ENCODE data around the gene CHD9.
"Not testable (repeated sequence)": the region's sequence is repeated elsewhere in the genome, so short reads cannot be mapped to it uniquely, and the experiment has no call there.

The CHD9 gene

DNA sequence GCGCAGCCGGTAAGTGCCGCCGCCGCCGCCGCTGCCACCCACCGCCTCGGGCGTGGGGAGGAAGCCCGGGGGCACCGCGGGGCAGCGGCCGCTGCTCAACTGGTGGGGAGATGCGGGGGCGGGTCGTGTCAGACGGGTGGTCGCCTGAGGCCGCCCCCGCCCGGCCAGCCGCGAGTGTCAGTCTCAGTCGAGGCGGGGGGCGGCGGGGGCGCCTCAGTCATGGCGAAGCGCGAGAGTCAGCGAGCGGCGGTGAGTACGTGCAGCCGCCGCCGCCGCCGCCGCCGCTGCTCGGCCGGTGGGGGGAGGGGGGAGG, 76.2 kb downstream of the CHD9 start:
- DNase-seq (ENCODE audit: low spot score): no peak

DNA sequence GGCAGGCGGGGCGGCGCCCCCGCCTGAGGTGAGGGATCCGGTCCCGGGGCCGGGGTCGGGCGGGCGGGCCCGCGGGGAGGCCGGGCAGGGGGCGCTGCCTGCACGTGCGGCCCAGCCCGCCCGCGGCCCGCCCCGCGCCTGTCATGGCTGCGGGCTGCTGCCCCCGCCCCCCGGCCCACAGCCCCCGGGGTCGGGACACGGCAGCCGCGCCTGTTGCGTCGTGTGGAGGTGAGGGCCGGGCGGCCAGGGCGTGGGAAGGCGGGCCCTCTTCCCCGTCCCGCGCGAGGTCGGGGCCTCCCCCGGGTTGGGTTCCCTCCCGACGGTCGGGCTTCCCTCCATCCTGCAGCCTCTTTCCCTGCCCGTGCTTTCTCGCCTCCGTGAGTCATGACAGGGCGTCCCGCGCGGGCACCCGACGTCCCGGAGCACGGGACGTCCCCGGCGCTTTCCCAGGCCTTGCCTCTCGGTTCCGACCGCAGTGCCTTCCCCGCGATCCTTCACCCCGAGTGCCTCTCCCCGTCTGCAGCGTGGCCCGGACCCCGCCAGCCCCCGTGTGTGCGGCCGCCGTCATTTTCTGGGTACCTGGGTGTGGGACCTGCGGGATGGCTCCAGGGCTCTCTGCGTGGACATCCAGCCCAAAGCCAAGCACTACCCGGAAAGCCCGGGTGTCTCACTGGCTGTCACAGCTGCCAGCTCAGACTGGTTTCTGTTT, 76.7 kb downstream of the CHD9 start:
- DNase-seq (ENCODE audit: low spot score): peak; percentile 37

DNA sequence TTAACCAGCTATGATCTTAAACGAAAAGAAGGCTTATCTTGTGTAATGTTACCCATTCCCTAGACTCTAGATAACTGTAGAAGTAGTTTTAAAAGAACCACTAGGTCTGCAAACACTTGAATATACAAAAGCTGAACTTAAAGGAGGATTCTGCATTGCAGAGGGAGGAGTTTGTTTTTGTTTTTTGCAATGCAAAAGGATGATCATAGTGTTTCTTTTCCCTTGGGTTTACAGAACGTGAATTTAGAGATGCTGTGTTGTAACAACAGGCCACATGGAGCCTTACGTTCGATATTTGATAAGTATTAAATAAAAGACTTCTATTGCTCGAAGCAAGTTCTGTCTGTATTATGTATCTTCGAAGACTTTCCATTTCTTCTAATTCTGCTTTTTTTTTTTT, 77.6 kb downstream of the CHD9 start:
- no peak for DNase-seq (ENCODE audit: low spot score)

DNA sequence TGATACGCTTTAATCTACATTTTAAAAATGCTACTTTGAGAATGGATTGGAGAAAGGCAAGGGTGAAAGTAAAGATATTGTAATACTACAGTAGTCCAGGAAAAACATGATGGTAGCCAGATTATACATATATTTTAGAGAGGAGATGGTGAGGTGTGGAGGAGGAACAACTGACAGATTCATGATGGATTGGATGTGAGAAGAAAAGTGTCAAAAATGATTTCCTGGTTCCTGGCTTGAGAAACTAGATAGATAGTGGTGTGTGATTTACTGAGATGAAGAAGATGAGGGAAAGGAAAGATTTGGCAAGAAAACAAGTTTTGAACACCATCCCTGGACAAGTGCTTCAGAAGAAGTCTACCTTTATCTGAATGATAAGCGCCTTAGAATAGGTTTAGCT, 80.5 kb downstream of the CHD9 start:
- no peak for DNase-seq (ENCODE audit: low spot score)

DNA sequence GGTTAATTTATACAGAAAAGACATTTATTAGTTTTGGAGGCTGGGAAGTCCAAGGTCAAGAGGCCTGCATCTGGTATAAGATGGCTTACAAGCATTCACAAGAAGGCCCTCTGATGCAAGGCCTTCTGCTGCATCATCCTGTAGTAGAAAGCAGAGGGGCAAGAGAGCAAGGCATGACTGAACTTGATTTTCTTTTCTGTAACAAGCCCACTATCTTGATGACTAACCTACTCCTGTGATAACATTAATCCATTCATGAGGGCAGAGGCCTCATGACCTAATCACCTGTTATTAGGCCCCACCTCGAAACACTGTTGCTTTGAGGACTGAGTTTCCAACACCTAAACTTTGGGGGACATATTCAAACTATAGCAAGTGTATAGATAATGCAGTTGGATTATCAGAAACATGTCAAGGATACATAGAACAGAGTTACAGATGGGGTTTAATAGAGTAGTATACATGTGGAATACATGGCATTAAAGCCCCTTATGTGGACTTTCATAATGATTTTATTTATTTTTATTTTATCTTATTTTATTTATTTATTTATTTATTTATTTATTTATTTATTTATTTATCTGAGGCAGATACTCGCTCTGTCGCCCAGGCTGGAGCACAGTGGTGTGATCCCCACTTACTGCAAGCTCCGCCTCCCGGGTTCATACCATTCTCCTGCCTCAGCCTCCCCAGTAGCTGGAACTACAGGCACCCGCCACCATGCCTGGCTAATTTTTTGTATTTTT, 88.2 kb downstream of the CHD9 start:
- no peak for DNase-seq (ENCODE audit: low spot score)

DNA sequence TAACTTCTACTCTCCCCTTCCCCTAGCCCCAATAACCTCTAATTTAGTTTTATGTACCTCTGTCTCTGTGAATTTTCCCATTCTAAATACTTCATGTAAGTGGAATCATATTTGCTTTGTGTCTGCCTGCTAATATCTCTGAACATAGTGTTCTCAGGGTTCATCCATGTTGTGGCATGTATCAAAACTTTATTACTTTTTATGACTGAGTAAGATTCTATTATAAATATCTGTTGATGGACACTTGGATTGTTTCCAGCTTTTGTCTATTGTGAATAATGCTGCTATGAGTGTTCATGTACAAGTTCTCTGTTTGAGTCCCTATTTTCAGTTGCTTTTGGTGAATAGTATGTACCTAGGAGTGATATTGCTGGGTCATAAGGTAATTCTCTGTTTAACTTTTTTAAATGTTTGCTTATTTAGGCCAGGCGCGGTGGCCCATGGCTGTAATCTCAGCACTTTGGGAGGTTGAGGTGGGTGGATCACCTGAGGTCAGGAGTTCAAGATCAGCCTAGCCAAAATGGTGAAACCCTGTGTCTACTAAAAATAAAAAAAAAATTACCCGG, 92.8 kb downstream of the CHD9 start:
- no peak for DNase-seq (ENCODE audit: low spot score)

DNA sequence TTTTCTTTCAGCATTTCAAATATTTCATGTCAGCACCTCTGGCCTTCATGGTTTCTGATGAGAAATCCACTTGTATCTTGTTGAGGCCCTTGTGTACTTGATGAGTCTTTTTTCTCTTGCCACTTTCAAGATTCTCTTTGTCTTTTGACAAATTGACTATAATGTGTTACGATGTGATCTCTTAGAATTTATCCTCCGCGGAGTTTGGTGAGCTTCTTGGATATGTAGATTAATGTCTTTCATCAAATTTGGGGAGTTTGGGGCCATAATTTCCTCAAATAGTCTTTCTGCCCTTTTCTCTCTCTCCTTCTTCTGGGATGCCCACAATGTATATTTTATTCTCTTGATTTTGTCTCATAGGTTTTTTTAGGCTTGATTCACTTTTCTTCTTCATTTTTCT, 96.0 kb downstream of the CHD9 start:
- no peak for DNase-seq (ENCODE audit: low spot score)

DNA sequence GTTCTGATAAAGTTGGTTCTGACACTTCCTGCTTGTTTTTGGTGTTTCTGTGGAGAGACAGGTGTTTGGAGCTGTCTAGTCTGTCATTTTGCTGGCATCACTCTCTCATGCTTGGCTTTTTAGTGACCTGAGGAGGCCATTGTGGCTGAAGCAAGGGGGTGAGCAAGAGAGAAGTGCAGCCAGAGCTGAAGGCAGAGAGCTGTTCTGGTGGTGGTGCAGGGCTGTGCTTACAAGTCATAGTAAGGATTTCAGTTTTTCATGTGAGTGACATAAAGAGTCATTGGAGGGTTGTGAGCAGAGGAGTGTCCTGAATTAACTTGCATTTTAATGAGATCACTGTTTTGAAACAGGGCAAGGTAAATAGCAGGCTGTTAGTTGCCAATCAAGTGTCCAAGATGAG, 97.5 kb downstream of the CHD9 start:
- no peak for DNase-seq (ENCODE audit: low spot score)

DNA sequence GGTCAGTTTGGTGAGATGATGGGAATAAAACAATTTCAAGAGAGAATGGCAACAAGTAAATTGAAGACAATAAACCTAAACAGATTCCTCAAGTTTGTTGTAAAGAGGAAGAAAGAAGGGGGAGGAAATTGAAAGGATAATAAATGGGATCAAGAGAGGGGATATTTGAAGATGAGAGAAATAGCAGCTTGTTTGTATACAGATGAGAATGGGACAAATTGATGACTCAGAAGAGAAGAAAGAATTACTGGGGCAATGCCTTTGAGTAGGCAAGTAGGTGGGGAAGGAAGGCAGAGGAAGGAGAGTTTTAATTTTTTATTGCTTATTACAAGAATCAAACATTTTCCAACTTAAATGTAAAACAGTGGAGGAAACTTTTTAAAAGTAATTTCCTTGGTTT, 98.3 kb downstream of the CHD9 start:
- DNase-seq (ENCODE audit: low spot score): no peak

DNA sequence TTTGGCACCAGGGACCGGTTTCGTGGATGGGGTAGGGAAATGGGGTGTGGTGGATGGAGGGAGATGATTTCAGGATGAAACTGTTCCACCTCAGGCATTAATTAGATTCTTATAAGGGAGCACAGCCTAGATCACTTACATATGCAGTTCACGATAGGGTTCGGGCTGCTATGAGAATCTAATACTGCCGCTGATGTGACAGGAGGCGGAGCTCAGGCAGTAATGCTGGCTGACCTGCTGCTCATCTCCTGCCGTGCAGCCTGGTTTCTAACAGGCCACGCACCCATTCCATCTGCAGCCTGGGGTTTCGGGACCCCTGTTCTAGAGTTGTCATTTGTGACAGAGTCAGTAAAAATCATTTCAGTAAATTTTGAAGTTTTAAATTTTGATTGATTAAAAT, 99.7 kb downstream of the CHD9 start:
- DNase-seq (ENCODE audit: low spot score): peak; percentile 40

DNA sequence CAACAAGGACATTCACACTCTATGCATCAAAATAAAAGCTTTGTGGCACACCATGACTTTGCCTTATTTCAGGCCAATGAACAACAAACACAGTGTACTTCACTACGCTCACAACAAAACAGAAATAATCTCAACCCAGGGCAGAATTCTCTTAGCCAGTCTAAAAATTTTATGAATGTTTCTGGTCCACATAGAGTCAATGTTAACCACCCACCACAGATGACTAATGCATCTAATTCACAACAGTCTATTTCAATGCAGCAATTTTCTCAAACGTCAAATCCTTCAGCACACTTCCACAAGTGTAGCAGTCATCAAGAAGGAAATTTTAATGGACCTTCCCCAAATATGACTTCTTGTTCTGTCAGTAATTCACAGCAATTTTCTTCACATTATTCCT, 101.7 kb downstream of the CHD9 start:
- no peak for DNase-seq (ENCODE audit: low spot score)

DNA sequence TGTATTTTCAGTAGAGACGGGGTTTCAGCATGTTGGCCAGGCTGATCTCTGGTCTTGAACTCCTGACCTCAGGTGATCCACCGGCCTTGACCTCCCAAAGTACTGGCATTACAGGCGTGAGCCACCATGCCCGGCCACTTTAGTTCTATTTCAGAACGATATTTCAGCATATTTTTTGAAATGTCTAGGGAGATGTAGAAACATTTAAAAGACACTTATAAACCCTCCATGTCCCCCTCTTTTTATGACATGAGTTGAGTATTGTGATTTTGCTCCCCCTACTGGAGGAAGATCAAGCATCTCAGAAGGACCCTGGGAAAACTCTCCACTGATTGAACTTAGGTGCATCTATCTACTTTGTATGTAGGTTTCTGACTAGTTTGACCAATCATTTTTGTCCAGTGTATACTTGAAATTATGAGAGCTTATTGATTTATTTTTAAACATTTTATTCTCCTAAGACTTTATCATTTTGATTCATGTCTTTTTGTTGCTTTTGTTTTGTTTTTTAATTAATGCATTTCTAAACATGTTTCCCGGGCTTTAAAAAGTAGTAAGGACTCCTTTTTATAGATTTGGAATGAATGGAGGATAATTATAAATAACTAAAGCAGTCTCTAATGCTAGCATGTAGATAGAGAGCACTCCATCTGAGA, 105.1 kb downstream of the CHD9 start:
- peak; percentile 71 for DNase-seq (ENCODE audit: low spot score)

DNA sequence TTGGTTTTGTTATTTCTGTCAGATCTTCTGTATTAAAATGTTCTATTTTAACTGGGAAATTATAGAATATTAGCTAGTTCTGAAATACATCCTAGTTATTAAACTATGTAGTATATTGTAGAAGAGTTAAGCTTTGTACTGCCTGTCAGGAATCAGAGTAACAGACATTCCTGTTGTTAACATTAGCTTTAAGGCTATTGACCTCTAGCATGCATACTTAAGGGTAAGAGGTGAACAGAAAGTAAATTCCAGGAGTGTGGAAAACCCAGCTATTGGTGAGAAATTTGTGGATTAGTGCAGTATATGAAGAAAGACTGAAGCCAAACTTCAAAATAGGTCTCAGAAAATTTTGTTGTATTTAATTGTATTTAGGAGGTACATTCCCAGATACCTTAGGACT, 111.3 kb downstream of the CHD9 start:
- DNase-seq (ENCODE audit: low spot score): no peak

DNA sequence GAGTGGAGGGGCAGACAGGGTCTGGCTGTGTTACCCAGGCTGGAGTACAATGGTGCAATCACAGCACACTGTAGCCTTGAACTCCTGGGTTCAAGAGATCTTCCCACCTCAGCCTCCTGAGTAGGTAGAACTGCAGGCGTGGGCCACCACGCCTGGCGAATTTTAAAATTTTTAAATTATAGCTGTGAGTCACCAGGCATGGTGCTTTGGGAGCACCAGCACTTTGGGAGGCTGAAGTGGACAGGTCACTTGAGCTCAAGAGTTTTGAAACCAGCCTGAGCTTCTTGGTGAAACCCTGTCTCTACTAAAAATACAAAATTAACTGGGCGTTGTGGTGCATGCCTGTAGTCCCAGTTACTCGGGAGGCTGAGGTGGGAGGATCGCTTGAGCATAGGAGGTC, 114.0 kb downstream of the CHD9 start:
- DNase-seq (ENCODE audit: low spot score): no peak

DNA sequence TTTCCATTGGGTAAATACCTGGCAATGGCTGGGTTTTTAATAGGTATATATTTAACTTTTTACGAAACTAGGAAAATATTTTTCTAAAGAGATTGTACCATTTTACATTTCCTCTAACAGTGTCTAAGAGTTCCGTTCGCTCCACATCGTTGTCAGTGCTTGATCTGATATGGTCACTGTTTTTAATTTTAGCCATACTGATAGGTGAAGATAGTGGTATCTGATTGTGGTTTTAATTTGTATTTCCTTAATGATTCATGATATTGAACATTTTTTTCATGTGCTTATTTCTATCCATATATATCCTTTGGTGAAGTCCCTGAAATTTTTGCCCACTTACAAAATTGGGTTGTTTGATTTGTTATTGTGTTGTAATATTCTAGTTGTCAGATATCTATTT, 117.7 kb downstream of the CHD9 start:
- no peak for DNase-seq (ENCODE audit: low spot score)

DNA sequence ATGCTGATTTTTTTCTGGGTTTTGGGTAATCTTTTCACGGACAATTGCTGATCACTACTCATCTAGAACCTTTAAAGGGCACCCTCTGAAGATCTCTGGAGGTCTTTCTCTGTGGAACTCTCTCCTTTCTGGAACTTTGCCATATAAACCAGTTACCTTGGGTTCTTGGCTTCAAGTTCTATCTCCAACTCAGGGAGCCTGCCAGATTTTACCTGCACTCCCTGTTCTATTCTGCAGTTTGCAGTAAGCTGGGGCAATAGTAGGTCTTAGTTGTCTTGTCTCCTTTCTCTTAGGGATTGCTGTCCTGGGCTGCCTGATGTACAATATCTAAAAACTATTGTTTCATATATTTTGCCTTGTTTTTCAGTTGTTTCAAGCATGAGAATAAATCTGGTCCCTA, 120.3 kb downstream of the CHD9 start:
- peak; percentile 25 for DNase-seq (ENCODE audit: low spot score)

DNA sequence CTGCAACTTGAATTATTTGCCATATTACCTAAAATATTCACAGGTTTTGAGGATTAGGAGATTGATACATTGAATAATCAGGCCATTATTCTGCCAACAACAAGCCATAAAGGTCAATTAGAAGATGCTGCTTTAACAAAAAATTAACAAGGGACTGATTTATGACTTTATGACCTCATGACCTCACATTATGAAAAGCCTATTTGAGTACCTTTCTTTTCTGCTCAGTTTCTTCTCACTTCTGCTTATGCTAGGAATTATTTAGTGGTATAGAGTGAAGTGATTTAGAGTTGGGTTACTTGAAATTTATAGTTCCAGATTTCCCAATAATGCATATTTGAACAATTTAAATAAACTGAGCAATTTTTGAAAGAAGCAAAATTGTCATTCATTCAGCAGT, 121.6 kb downstream of the CHD9 start:
- DNase-seq (ENCODE audit: low spot score): no peak

DNA sequence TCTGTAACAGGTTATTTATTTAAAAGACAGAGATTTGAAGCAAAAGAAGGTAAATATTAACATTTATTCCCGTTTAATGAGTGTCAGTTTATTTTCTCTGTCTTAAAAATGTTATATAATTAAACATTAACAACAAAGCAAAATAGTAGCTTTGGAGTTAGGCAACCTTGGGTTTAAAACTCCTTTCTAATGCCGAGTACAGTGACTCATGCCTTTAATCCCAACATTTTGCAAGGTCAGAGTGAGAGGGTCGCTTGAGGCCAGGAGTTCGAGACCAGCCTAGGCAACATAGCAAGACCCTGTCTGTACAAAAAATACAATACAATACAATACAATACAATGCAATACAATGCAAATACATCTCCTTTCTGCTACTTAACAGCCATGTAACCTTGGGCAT, 128.7 kb downstream of the CHD9 start:
- no peak for DNase-seq (ENCODE audit: low spot score)

DNA sequence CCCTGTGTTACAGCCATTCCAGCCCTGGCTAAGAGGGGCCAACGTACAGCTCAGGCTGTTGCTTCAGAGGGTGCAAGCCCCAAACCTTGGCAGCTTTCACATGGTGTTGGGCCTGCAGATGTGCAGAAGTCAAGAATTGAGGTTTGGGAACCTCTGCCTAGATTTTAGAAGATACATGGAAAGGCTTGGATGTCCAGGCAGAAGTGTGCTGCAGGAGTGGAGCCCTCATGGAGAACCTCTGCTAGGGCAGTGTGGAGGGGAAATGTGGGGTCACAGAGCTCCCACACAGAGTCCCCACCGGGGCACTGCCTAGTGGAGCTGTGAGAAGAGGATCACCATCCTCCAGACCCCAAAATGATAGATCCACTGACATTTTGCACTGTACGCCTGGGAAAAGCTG, 130.9 kb downstream of the CHD9 start:
- DNase-seq (ENCODE audit: low spot score): not testable (repeated sequence)

DNA sequence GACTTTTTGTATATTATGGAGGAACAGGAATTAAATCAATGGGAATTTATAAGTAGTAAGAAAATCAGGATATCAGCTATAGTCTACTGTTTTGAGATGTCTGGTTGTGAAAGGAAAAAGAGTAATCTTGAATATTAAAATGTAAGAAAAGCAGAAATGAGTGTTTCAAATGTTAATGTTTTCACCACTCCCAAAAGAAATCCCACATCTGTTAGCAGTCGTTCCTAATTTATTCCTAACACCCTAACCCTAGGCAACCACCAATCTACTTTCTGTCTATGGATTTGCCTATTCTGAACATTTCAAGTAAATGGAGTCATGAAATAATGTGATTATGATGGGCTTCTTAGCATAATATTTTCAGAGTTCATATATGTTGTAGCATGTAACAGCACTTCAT, 133.0 kb downstream of the CHD9 start:
- no peak for DNase-seq (ENCODE audit: low spot score)

DNA sequence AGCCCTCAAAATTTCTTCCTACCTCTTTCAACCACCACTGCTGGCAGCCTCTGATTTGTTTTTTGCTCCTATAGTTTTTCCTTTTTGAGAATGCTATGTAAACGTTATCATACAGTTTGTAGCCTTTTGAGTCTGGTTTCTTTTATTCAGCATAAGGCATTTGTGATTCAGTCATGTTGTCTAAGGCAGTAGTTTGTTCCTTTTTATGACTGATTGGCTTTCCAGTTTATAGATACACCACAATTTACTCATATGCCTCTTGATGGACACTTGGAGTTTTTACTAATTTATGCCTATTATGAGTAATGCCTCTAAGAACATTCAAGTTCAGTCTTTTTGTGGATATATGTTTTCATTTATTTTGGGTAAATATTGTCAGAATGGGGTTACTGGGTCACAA, 136.6 kb downstream of the CHD9 start:
- no peak for DNase-seq (ENCODE audit: low spot score)

DNA sequence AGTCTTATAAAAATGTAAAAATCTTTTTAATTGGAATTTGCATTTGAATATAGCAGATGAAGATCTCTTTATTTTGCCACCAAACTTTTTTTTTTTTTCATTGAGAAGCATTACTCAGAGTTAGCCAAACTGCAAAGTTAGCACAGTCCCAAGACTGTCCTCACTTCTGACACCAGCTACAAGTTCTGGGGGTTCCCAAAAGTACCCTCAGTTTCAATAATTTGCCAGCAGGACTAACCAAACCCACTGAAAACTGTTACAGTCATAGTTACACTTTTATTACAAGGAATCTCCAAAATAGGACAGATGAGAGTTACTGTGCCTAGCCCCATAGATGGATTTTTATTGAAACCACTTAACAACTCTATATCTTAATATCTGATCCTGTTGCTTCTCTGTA, 144.1 kb downstream of the CHD9 start:
- DNase-seq (ENCODE audit: low spot score): no peak

DNA sequence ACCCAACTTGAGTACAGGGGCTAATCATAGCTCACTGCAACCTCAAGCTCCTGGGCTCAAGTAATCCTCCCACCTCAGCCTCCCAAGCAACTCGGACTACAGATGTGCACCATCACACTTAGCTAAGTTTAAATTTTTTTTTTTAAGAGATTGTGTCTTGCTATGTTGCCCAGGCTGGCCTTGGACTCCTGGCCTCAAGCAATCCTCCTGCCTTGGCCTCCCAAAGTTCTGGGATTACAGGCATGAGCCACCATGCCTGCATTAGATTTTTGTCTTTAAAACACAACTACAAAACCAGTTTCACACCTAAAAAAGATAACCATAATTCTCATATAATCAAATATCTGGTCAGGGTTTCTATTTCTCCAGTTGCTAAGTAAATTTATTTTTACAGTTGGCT, 147.1 kb downstream of the CHD9 start:
- DNase-seq (ENCODE audit: low spot score): no peak

Data from cerebellar cortex (tissue), 1 donor.